H1 (cell line): ENCODE data around the gene KLC4. TPM values are rescaled to one million over a fixed set of nuclear protein-coding genes. Genes with fewer than 3 reads are reported as not detected.
A peak's percentile ranks its signal among the peaks of the same experiment; 100 is the strongest.

ENCODE experiments used
- CTCF ChIA-PET: fragments of 300-600 bp; sonication (Branson Sonifier 250); formaldehyde crosslinking; loops from one replicate; lab custom pipeline; 2021; ENCODE audit not compliant: partially characterized antibody; lab: Charles Lee
- POLR2A ChIA-PET: fragments of 300-600 bp; sonication (Branson Sonifier 250); formaldehyde crosslinking; loops from one replicate; lab custom pipeline; 2021; ENCODE audit warnings: inconsistent platforms; ENCODE audit not compliant: partially characterized antibody; lab: Charles Lee
- DNase-seq, 2 experiments: peaks; one replicate each; pipeline versions ENCODE4 v3.0.0 to v3.0.0-alpha.2; 2010 to 2022; ENCODE audit warnings: low spot score in 2 of 2, low read depth in 1 of 2, mixed read lengths in 1 of 2
- FAIRE-seq: peaks from 2 replicates; lab custom pipeline; 2011; peaks lifted over from hg19 to GRCh38; lab: Jason Lieb, UNC
- H2AFZ ChIP-seq: 2 replicates; pipeline ENCODE4 v1.8.1; 2012; ENCODE audit warnings: low read length, inconsistent platforms
- H2AK5ac ChIP-seq: 2 replicates; pipeline ENCODE4 v1.6.1; 2013; ENCODE audit warnings: low read depth, low read length
- H2BK120ac ChIP-seq: replicated peaks from 2 replicates; pipeline ENCODE3; 2013; ENCODE audit warnings: low read depth, low read length, inconsistent platforms
- H2BK12ac ChIP-seq: 2 replicates; pipeline ENCODE4 v1.6.1; 2013; ENCODE audit warnings: low read depth, low read length
- H2BK15ac ChIP-seq: 2 replicates; pipeline ENCODE4 v1.6.1; 2013; ENCODE audit warnings: low read length
- H2BK20ac ChIP-seq: 2 replicates; pipeline ENCODE4 v1.6.1; 2013; ENCODE audit warnings: low read length
- H2BK5ac ChIP-seq: 2 replicates; pipeline ENCODE4 v1.6.1; 2013; ENCODE audit warnings: low read depth, low read length
- H3K14ac ChIP-seq: 2 replicates; pipeline ENCODE4 v1.6.1; 2013; ENCODE audit warnings: inconsistent platforms; ENCODE audit not compliant: insufficient read length
- H3K18ac ChIP-seq: 2 replicates; pipeline ENCODE4 v1.6.1; 2013; ENCODE audit warnings: low read length; ENCODE audit errors: extremely low read depth
- H3K23ac ChIP-seq: 2 replicates; pipeline ENCODE4 v1.6.1; 2013; ENCODE audit warnings: inconsistent platforms; ENCODE audit not compliant: insufficient read length
- H3K23me2 ChIP-seq: 2 replicates; pipeline ENCODE4 v1.6.1; 2013; ENCODE audit warnings: low read depth, low read length
- H3K27ac ChIP-seq: 2 replicates; pipeline ENCODE4 v1.6.1; 2011; ENCODE audit warnings: low read depth, low read length, inconsistent platforms
- H3K27me3 ChIP-seq, 4 experiments: replicated peaks in 1 of 4; 1 replicate in 1 of 4; 2 replicates in 3 of 4; pipeline versions ENCODE4 v1.6.1 to v1.8.1; 2011 to 2013; ENCODE audit warnings: low read length in 3 of 4, mild to moderate bottlenecking in 3 of 4, inconsistent platforms in 2 of 4, mixed read lengths in 2 of 4, moderate library complexity in 1 of 4; ENCODE audit not compliant: control insufficient read depth in 3 of 4, insufficient read depth in 3 of 4; ENCODE audit errors: extremely low read depth in 1 of 4
- H3K36me3 ChIP-seq, 4 experiments: 2 replicates each; pipeline versions ENCODE4 v1.6.1 to v1.8.1; 2011 to 2013; ENCODE audit warnings: mild to moderate bottlenecking in 4 of 4, low read length in 3 of 4, moderate library complexity in 2 of 4, control low read depth in 1 of 4, inconsistent platforms in 1 of 4; ENCODE audit not compliant: insufficient read depth in 4 of 4, control insufficient read depth in 2 of 4
- H3K4ac ChIP-seq: replicated peaks from 2 replicates; pipeline ENCODE3; 2013; ENCODE audit warnings: low read length, low read depth, mixed read lengths, inconsistent platforms; ENCODE audit not compliant: insufficient read length
- H3K4me1 ChIP-seq, 4 experiments: replicated peaks in 1 of 4; 1 replicate in 1 of 4; 2 replicates in 3 of 4; pipeline versions ENCODE4 v1.6.1 to v1.8.1; 2011 to 2013; ENCODE audit warnings: low read length in 3 of 4, inconsistent platforms in 2 of 4, mixed read lengths in 1 of 4; ENCODE audit not compliant: insufficient read depth in 4 of 4, control insufficient read depth in 3 of 4
- H3K4me2 ChIP-seq, 2 experiments: 2 replicates each; pipeline versions ENCODE4 v1.6.1 to v1.8.1; 2011 to 2013; ENCODE audit warnings: low read depth in 2 of 2, low read length in 2 of 2, control low read depth in 1 of 2, inconsistent platforms in 1 of 2, mild to moderate bottlenecking in 1 of 2; ENCODE audit not compliant: insufficient read depth in 1 of 2
- H3K4me3 ChIP-seq, 4 experiments: fragments of 200-600, 300-600 bp in 1 of 4; sonication (generic), shearing (Covaris generic), sonication (Bioruptor Twin) in 1 of 4; 2 replicates each; pipeline versions ENCODE4 v1.5.1 to v1.8.1; 2011 to 2016; ENCODE audit warnings: low read length in 4 of 4, low read depth in 3 of 4, control low read depth in 2 of 4, inconsistent platforms in 2 of 4, mild to moderate bottlenecking in 2 of 4, mixed read lengths in 1 of 4, moderate library complexity in 1 of 4; ENCODE audit not compliant: insufficient read depth in 2 of 4; ENCODE audit errors: extremely low read depth in 1 of 4
- H3K56ac ChIP-seq: replicated peaks from 2 replicates; pipeline ENCODE3; 2013; ENCODE audit warnings: low read depth, mild to moderate bottlenecking, mixed read lengths, low read length, inconsistent platforms; ENCODE audit not compliant: insufficient read length
- H3K79me1 ChIP-seq: 2 replicates; pipeline ENCODE4 v1.6.1; 2013; ENCODE audit warnings: low read depth, low read length, control low read depth
- H3K79me2 ChIP-seq, 2 experiments: 2 replicates each; pipeline versions ENCODE4 v1.6.1 to v1.8.1; 2012 to 2013; ENCODE audit warnings: low read length in 2 of 2, mild to moderate bottlenecking in 2 of 2, inconsistent platforms in 1 of 2; ENCODE audit not compliant: insufficient read depth in 2 of 2, control insufficient read depth in 1 of 2
- H3K9ac ChIP-seq, 4 experiments: replicated peaks in 1 of 4; 1 replicate in 1 of 4; 2 replicates in 3 of 4; pipeline versions ENCODE4 v1.6.1 to v1.8.1; 2011 to 2013; ENCODE audit warnings: low read depth in 3 of 4, low read length in 3 of 4, control low read depth in 2 of 4, mild to moderate bottlenecking in 2 of 4, moderate library complexity in 2 of 4, inconsistent platforms in 1 of 4; ENCODE audit errors: extremely low read depth in 1 of 4
- H3K9me3 ChIP-seq, 2 experiments: 2 replicates each; pipeline versions ENCODE4 v1.6.1 to v1.8.1; 2012 to 2013; ENCODE audit warnings: mild to moderate bottlenecking in 2 of 2, moderate library complexity in 2 of 2, control low read depth in 1 of 2, inconsistent platforms in 1 of 2, low read depth in 1 of 2, low read length in 1 of 2, mixed read lengths in 1 of 2; ENCODE audit not compliant: insufficient read depth in 2 of 2
- H4K20me1 ChIP-seq, 2 experiments: replicated peaks in 1 of 2; 2 replicates each; pipeline versions ENCODE3 to v1.8.1; 2011 to 2013; ENCODE audit warnings: inconsistent platforms in 2 of 2, low read length in 2 of 2, mild to moderate bottlenecking in 1 of 2; ENCODE audit not compliant: insufficient read depth in 2 of 2, control insufficient read depth in 1 of 2
- H4K5ac ChIP-seq: 2 replicates; pipeline ENCODE4 v1.6.1; 2013; ENCODE audit warnings: low read length, low read depth, mixed read lengths, inconsistent platforms; ENCODE audit not compliant: insufficient read length
- H4K8ac ChIP-seq: 2 replicates; pipeline ENCODE4 v1.8.0; 2013; ENCODE audit warnings: mild to moderate bottlenecking, moderate library complexity, low read length, inconsistent platforms; ENCODE audit not compliant: insufficient read depth; ENCODE audit errors: extremely low read depth
- H4K91ac ChIP-seq: replicated peaks from 2 replicates; pipeline ENCODE3; 2013; ENCODE audit warnings: low read length, mixed read lengths, inconsistent platforms; ENCODE audit not compliant: insufficient read length
- CTBP2 ChIP-seq: IDR thresholded peaks from 2 replicates; pipeline ENCODE4 v1.7.0; 2011; ENCODE audit warnings: borderline replicate concordance, mild to moderate bottlenecking, moderate library complexity, mixed read lengths, low read length; ENCODE audit not compliant: insufficient read depth, insufficient read length
- POLR2A ChIP-seq, 2 experiments: IDR thresholded peaks; 1 replicate in 1 of 2; 2 replicates in 1 of 2; pipeline ENCODE4 v1.6.1; 2011; ENCODE audit warnings: low read depth in 2 of 2, low read length in 2 of 2, mild to moderate bottlenecking in 2 of 2; ENCODE audit errors: control extremely low read depth in 1 of 2
- WGBS, 2 experiments: shearing (Covaris generic) in 1 of 2; methylation state at CpG; one replicate each; pipeline versions ENCODE4 v1.1.6 to v1.1.7; 2013 to 2015; ENCODE audit warnings: low lambda C conversion rate in 2 of 2, mixed read lengths in 2 of 2, inconsistent platforms in 1 of 2, low coverage in 1 of 2, missing lambda C conversion rate in 1 of 2; ENCODE audit not compliant: insufficient replicate concordance in 2 of 2, insufficient coverage in 1 of 2, insufficient read length in 1 of 2; ENCODE audit errors: extremely low coverage in 1 of 2, missing lambda C conversion rate in 1 of 2; 5-methylcytosine and 5-hydroxymethylcytosine counted together
- polyA plus RNA-seq, 7 experiments: library from polyadenylated mRNA; depleted of rRNA in 3 of 7; stranded (reverse) in 5 of 7; unstranded in 2 of 7; fragments of >200 nt in 5 of 7; fragments of 200-250 nt in 2 of 7; gene quantifications; 1 replicate in 5 of 7; 2 replicates in 1 of 7; 4 replicates in 1 of 7; pipeline versions ENCODE4 v1.2.1 to v1.2.3, GENCODE V29; 2011 to 2013; ENCODE audit warnings: missing spikeins in 2 of 7, mixed read lengths in 2 of 7
- total RNA-seq: library from RNA; stranded (reverse); fragmentation: NEBNext Ultra II Directional; extraction: Animal tissue kit (Norgen Biotek cat#: 25700); gene quantifications from 2 replicates; pipeline ENCODE4 v1.2.1, GENCODE V29; 2021

Gene KLC4
- total and polyA plus RNA-seq, 2 of the 8 experiments (the other 6 are each of a cell fraction or from before 2014, with no cell fraction given): 15.7 to 28.5 TPM

DNA sequence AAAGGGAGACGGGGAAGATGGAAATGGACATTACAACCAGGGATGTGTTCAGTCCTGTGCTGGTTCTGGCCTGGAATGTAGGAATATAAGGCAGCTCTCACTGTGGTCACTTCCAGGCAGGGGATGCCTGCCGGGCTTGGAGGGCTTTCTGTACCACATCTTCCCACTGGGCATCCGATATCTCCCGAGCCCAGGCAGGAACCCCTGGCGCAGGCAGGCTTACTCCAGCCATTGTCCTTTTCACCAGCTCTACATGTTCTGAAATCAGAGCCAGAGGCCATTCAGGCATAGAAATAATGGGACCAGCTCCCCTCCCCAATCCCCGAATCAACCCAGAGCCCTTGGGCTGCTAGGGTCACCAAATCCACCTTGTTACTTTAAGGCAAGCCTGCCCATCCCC, 47.1 kb upstream of the KLC4 start:
- H4K20me1 ChIP-seq: peaks cover 0 to 8% of the 10 kb centered on the region in 2 experiments
- peaks cover 0 to 9% (median 4%) of the 10 kb centered on the region in 4 experiments; a peak in 6 of 7 replicates for H3K4me1 ChIP-seq
- no peak overlapping the region; a peak in 2 of 7 replicates for H3K9ac ChIP-seq
- ChIA-PET CTCF (interaction anchor here (0.6 to 2.1 kb wide), 13 partner anchors 8 to 1254 kb away, joined by 3 to 8 read pairs (median 3); partner anchors contain the start of gene RRP36), POLR2A (interaction anchor here (1.0 to 27.9 kb wide), 8 partner anchors 10 to 163 kb away, joined by 3 to 584 read pairs (median 12); partner anchors contain the start of genes CNPY3, CUL7 and PEX6)
- H2AK5ac ChIP-seq: no peak overlapping the region
- H4K5ac ChIP-seq: no peak overlapping the region
- H3K4me2 ChIP-seq: peak overlapping the region; percentile 89 to 95; a peak in 3 of 4 replicates
- H3K79me1 ChIP-seq: peaks cover 8% of the 10 kb centered on the region
- H3K36me3 ChIP-seq: peaks cover 18 to 46% (median 36%) of the 10 kb centered on the region in 4 experiments
- no peak overlapping the region for H2BK12ac ChIP-seq
- no peaks in the 10 kb centered on the region for H3K9me3 ChIP-seq
- H4K8ac ChIP-seq: no peak overlapping the region
- peak overlapping the region in 2 of 4 experiments; percentile 85 to 87; a peak in 4 of 8 replicates for H3K4me3 ChIP-seq
- no peak overlapping the region for H3K18ac ChIP-seq
- 94% methylated on average over 6 of the region's 6 CpGs; no CpG with 5 or more reads in 1 of the 2 experiments for WGBS, 2 experiments
- TF ChIP-seq CTBP2 (no peak), POLR2A (IDR thresholded peaks at IDR 0.05; ENCODE audit: control extremely low read depth in 1 of 2, low read depth in 2 of 2, low read length in 2 of 2) (0 out of 3 replicates have a peak, but pooled peaks of 1 of the 2 experiments have one; percentile 29)
- H3K27ac ChIP-seq: no peak overlapping the region
- FAIRE-seq: no peak
- peaks cover 3 to 42% of the 10 kb centered on the region in 2 experiments; a peak in 2 of 4 replicates for H3K79me2 ChIP-seq
- H3K23ac ChIP-seq: no peak overlapping the region
- peaks cover 7% of the 10 kb centered on the region for H3K23me2 ChIP-seq
- H2BK5ac ChIP-seq: no peak overlapping the region
- DNase-seq: no peak
- H3K4ac ChIP-seq: no peak overlapping the region
- H3K56ac ChIP-seq: no peak overlapping the region
- H2BK15ac ChIP-seq: no peak overlapping the region
- H3K27me3 ChIP-seq: no peaks in the 10 kb centered on the region
- H2BK20ac ChIP-seq: no peak overlapping the region
- H2BK120ac ChIP-seq: no peak overlapping the region
- H2AFZ ChIP-seq: no peak overlapping the region
- H3K14ac ChIP-seq: no peak overlapping the region
- no peak overlapping the region for H4K91ac ChIP-seq
